Gastrocnemius medialis (tissue), 4 donors: Measurements from ENCODE around the gene SKA2. TPM values are rescaled to one million over a fixed set of nuclear protein-coding genes. Genes with fewer than 3 reads are reported as not detected.

Experiments
- ATAC-seq, 2 donors: fragments of 150-250 bp; one replicate each; pipeline ENCODE4 v1.9.1; 2016
- DNase-seq, 2 donors: peaks; one replicate each; pipeline ENCODE4 v3.0.0-alpha.2; 2019
- H3K27ac ChIP-seq, 4 donors: fragments of 200-600 bp; sonication (generic); 1 replicate in 1 of 4; 2 replicates in 3 of 4; pipeline ENCODE4 v1.5.1; 2016 to 2018; ENCODE audit warnings: mild to moderate bottlenecking in 2 of 4, moderate library complexity in 1 of 4
- H3K27me3 ChIP-seq, 3 donors: fragments of 200-600 bp; sonication (generic) in 2 of 3; 1 replicate in 1 of 3; 2 replicates in 2 of 3; pipeline versions ENCODE4 v1.5.1 to v1.6.0; 2016 to 2019; ENCODE audit warnings: mild to moderate bottlenecking in 1 of 3, moderate library complexity in 1 of 3
- H3K36me3 ChIP-seq, 2 donors: fragments of 200-600 bp; sonication (generic) in 1 of 2; one replicate each; pipeline ENCODE4 v1.5.1; 2017 to 2018
- H3K4me1 ChIP-seq, 2 donors: fragments of 200-600 bp; sonication (generic) in 1 of 2; one replicate each; pipeline ENCODE4 v1.5.1; 2016 to 2017; ENCODE audit warnings: mild to moderate bottlenecking in 2 of 2
- H3K4me3 ChIP-seq, 4 donors: fragments of 200-600 bp; sonication (generic) in 3 of 4; 1 replicate in 1 of 4; 2 replicates in 3 of 4; pipeline ENCODE4 v1.5.1; 2016 to 2019; ENCODE audit warnings: mild to moderate bottlenecking in 2 of 4
- H3K9me3 ChIP-seq, 3 donors: fragments of 200-600 bp; sonication (generic) in 2 of 3; 1 replicate in 1 of 3; 2 replicates in 2 of 3; pipeline ENCODE4 v1.5.1; 2016 to 2019
- CTCF ChIP-seq, 5 experiments: fragments of 450-650 bp in 3 of 5; fragments of 200-600 bp in 2 of 5; sonication (generic) in 2 of 5; IDR thresholded peaks in 4 of 5; conservative IDR thresholded peaks in 1 of 5; 1 replicate in 4 of 5; 2 replicates in 1 of 5; pipeline ENCODE4 v1.5.1; 2016 to 2019; ENCODE audit warnings: antibody characterized with exemption in 5 of 5, mild to moderate bottlenecking in 3 of 5, moderate library complexity in 3 of 5
- POLR2A ChIP-seq, 2 donors: fragments of 450-650 bp; IDR thresholded peaks; one replicate each; pipeline ENCODE4 v1.6.1; 2017; ENCODE audit warnings: antibody characterized with exemption in 2 of 2, mild to moderate bottlenecking in 2 of 2, moderate library complexity in 2 of 2
- in situ Hi-C, 4 donors: fragments of 200-750 bp; cut with MboI; loops; one replicate each; pipeline versions ENCODE4 v1.15.0 to v1.8.0; 2017; ENCODE audit warnings: low sequenced_read_pairs in 4 of 4
- intact Hi-C: fragments of 100-400 bp; cut with DNase I; formaldehyde crosslinking; loops from one replicate; pipeline ENCODE4 v1.15.1; 2023; ENCODE audit warnings: low total_unique reads
- total RNA-seq, 4 donors: library from RNA; depleted of rRNA; stranded (reverse); fragments of >200 nt; gene quantifications; one replicate each; pipeline versions ENCODE4 v1.1.0 to v1.2.3, GENCODE V29; 2016

The SKA2 gene
- 10 to 100 TPM in 2 of 4 donors, 1 to 10 TPM in 2; 4.1 to 17.8 (median 8.7) TPM for total RNA-seq

GRCh38 chr17:59154721-59155438, at the start of gene SKA2:
Gene SKA2, minus strand, starts transcription at chr17:59155186. Its CDS starts 23 bp downstream, at chr17:59155163.
- no peaks in the 10 kb centered on the region for H3K9me3 ChIP-seq
- no peak for TF ChIP-seq CTCF (IDR thresholded peaks at IDR 0.05 in 4 of 5, conservative IDR thresholded peaks at IDR 0.05 in 1 of 5)
- no peak for TF ChIP-seq POLR2A (IDR thresholded peaks at IDR 0.05)
- H3K4me3 ChIP-seq = peak within 1 kb of the TSS; percentile 75 to 94 (median 86)
- ATAC-seq (peak; percentile 95 to 96), DNase-seq (no peak)
- H3K36me3 ChIP-seq = no peaks in the 10 kb centered on the region
- H3K4me1 ChIP-seq = peaks cover 9 to 12% of the 10 kb centered on the region in 2 donors
- in situ Hi-C loops = no loop called here
- peak within 1 kb of the TSS; percentile 60 to 74 (median 71) for H3K27ac ChIP-seq
- intact Hi-C loops = loop anchor here (5.0 kb wide), 3 partner anchors 48 to 638 kb away; partner anchors contain the start of genes GDPD1 and TRIM37
- no peaks in the 10 kb centered on the region for H3K27me3 ChIP-seq

GRCh38 chr17:59202320-59202719, 47.3 kb upstream of the SKA2 start:
- Histone ChIP-seq H3K9me3 (no peaks in the 10 kb centered on the region), H3K27me3 (no peaks in the 10 kb centered on the region), H3K4me3 (no peak overlapping the region), H3K4me1 (no peaks in the 10 kb centered on the region), H3K36me3 (no peaks in the 10 kb centered on the region), H3K27ac (no peak overlapping the region)
- ATAC-seq (no peak), DNase-seq (no peak)
- in situ Hi-C loops (no loop called here), intact Hi-C loops (no loop called here)
- TF ChIP-seq CTCF (IDR thresholded peaks at IDR 0.05 in 4 of 5, conservative IDR thresholded peaks at IDR 0.05 in 1 of 5) (no peak), POLR2A (IDR thresholded peaks at IDR 0.05) (no peak)

GRCh38 chr17:59199398-59199797, 44.4 kb upstream of the SKA2 start:
- Histone ChIP-seq H3K4me1 (no peaks in the 10 kb centered on the region), H3K27ac (no peak overlapping the region)
- in situ Hi-C loops = no loop called here

GRCh38 chr17:59193336-59193862, 38.4 kb upstream of the SKA2 start:
- in situ Hi-C loops (no loop called here), intact Hi-C loops (no loop called here)
- H3K4me3 ChIP-seq = no peak overlapping the region
- TF ChIP-seq POLR2A (IDR thresholded peaks at IDR 0.05) (no peak), CTCF (IDR thresholded peaks at IDR 0.05 in 4 of 5, conservative IDR thresholded peaks at IDR 0.05 in 1 of 5) (no peak)
- no peaks in the 10 kb centered on the region for H3K36me3 ChIP-seq
- ATAC-seq (no peak), DNase-seq (no peak)
- H3K27me3 ChIP-seq = no peaks in the 10 kb centered on the region
- H3K9me3 ChIP-seq = no peaks in the 10 kb centered on the region
- H3K27ac ChIP-seq = no peak overlapping the region
- H3K4me1 ChIP-seq = no peaks in the 10 kb centered on the region

More at GRCh38 chr17:59199398-59199797, 44.4 kb upstream of the SKA2 start:
- no peak for DNase-seq
- TF ChIP-seq CTCF (IDR thresholded peaks at IDR 0.05 in 4 of 5, conservative IDR thresholded peaks at IDR 0.05 in 1 of 5) (no peak), POLR2A (IDR thresholded peaks at IDR 0.05) (no peak)
- Histone ChIP-seq H3K36me3 (no peaks in the 10 kb centered on the region), H3K27me3 (no peaks in the 10 kb centered on the region), H3K9me3 (no peaks in the 10 kb centered on the region), H3K4me3 (no peak overlapping the region)
- intact Hi-C loops = no loop called here
- ATAC-seq = no peak
